Stimulated activated CD4-positive, alpha-beta T cell treated with anti-CD3 and anti-CD28 coated beads, Interleukin-15, amount 100 ng/mL, for 1 hour (primary cell): ENCODE data around the gene JMJD1C.
"Not testable (repeated sequence)": the region's sequence is repeated elsewhere in the genome, so short reads cannot be mapped to it uniquely, and the experiment has no call there.

ENCODE experiments used
- DNase-seq, 2 donors: peaks; one replicate each; pipeline ENCODE4 v3.0.0-alpha.2; 2020; ENCODE audit warnings: low read depth in 1 of 2, low spot score in 1 of 2

The JMJD1C gene

DNA sequence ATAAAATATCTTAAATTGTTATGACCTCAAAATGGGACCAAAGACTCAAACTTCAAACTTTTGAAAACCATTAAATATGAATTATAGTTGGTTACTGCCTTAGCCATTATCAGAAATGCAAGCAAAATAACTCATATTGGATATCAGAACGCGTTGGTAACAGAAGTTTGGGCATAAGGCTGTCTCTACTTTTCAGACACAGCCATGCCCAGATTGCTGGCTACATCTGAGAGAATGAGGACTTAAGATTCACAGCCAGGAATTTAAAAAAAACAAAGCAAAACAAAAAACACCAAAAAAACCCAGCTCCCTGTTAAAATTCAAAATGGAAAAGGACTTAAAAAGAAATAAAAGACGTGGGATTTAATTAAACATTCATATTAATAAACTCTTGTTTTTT is 161.6 kb downstream of the JMJD1C start:
- no peak for DNase-seq

DNA sequence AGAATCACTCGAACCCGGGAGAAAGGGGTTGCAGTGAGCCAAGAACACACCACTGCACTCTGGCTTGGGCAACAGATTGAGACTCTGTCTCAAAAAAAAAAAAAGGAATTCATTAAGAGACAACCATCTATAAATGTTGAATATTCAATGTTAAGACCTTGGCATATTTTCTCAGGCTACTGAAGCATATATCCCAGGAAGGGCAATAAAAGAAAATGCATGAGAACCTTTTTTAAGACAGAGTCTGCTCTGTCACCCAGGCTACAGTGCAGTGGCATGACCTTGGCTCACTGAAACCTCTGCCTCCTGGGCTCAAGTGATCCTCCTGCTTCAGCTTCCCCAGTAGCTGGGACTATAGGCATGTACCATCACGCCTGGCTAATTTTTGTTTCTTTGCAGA is 165.0 kb downstream of the JMJD1C start:
- DNase-seq: no peak

DNA sequence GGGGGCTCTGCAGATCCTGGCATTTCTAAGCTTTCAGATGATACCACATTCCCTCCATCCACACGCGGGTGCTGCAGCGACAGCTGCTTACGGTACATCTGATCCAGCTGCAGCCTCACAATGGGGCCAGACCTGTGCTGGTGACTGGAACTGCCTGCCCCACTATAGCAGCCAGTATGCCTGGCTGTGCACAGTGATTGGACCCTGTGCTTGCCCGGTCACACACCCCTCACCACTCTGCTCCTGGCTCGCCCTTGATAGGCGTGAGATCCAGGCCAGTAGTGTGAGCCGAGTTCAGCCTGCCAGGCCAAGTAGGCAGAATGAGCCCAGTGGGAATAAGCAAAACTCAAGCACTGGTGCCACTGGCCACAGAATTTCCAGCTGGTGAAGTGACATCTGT is 167.8 kb downstream of the JMJD1C start:
- DNase-seq: no peak

DNA sequence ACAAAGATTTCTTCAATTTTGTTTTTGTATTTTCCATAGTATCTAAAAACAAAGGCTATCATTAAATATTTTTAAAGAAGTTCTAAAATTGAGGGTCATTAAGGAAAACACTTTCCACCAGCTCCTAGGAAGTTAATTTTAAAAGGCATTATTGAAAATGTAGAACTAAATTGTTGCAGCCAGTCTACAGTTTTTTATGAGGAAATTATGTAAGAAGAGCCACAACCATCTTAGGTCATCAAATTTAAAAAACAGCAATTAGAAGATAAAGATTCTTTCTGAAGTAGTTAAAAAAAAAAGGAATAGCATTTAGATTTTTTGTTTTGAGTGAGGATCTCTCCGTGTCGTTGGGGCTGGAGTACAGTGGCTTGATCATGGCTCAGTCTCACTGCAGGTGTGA is 171.0 kb downstream of the JMJD1C start:
- DNase-seq: no peak

DNA sequence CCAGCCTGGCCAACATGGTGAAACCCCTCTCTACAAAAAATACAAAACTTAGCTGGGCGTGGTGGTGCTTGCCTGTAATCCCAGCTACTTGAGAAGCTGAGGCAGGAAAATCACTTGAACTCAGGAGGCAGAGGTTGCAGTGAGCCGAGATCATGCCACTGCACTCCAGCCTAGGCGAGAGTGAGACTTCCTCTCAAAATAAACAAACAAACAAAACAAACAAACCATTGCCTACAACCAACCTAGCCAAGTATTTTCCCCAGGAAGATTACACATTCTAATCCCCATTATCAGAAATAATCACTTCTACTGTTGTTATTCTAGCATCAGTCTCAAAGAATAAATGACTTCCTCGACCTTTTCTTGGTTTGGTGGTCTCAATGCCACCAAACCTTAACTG is 172.9 kb downstream of the JMJD1C start:
- DNase-seq: not testable (repeated sequence)

DNA sequence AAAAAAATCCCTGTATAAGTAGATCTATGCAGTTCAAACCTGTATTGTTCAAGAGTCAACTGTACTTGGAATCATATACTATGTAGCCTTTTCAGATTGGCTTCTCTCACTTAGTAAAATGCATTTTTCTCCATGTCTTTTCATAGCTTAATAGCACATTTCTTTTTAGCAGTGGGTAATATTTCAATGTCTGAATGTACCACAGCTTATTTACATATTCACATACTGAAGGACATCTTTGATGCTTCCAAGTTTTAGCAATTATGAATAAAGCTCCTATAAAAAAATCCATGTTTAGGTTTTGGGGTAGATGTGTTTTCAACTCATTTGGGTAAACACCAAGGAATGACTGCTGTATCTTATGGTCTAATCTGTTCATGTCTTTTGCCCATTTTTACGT is 177.6 kb downstream of the JMJD1C start:
- no peak for DNase-seq

DNA sequence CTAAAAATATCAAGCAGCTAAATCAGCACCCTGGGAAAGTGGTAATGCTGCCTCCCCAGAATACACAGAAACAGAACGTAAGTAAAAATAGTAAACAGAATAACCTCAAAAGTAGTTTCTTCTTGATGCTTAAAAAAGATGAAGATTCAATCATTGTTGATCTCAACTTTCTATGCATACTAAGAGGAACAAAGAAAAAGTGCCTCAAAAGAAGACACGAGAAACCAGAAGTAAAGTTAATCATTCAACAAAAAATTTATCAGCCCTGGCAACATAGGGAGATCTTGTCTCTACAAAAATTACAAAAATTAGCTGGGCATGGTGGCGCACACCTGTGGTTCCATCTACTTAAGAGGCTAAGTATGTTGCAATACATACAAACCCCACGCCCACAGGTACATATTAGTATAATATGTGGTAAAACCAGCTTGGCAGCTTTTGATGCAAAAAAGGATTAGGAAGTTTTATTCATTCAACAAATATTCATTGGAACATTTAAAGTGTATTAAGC is 179.0 kb downstream of the JMJD1C start:
- DNase-seq: no peak

DNA sequence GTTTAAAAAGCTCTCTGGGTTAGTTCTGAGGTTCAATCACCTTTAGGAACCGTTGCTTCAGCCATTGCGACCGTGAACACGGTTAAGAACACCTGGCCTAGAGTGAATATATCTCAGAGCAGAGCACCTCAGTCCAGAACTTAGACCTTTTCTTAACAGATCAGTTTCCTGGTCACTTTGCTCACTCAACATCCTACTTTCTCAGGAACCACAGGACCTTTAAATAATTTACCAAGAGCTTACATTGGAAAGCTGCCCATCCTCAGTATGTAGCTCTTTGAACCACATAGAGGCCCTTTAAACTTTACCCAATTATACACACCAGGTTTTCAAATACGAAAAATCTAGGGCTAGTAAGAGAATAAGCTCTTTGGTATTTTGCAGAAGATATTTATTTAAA is 179.4 kb downstream of the JMJD1C start:
- no peak for DNase-seq

DNA sequence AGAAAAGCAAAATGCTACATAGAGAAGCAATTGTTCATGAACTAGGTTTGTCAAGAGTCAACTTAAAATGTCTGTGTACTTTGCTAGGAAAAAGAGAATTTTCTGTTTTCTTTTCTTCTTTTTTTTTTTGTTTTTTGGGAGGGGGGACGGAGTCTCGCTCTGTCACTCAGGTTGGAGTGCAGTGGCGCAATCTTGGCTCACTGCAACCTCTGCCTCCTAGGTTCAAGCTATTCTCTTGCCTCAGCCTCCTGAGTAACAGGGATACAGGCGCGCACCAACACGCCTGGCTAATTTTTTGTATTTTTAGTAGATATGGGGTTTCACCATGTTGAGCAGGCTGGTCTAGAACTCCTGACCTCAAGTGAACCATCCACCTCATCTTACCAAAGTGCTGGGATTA is 181.9 kb downstream of the JMJD1C start:
- DNase-seq: not testable (repeated sequence)

DNA sequence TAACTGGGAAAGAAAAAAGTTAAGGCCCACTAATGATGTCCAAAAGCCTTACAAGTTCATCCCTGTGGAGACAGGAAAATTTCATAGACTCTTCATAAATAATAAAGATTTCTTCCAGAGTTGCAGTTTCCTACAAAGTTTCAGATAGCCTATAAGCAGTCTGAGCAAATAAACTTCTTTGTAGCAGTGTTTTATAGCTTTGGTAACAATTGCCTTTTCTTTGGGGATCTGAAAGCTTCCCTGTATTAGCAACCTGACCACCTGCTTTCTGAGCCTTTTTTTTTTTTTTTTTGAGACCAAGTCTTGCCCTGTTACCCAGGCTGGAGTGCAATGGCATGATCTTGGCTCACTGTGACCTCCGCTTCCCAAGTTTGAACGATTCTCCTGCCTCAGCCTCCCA is 182.7 kb downstream of the JMJD1C start:
- no peak for DNase-seq

DNA sequence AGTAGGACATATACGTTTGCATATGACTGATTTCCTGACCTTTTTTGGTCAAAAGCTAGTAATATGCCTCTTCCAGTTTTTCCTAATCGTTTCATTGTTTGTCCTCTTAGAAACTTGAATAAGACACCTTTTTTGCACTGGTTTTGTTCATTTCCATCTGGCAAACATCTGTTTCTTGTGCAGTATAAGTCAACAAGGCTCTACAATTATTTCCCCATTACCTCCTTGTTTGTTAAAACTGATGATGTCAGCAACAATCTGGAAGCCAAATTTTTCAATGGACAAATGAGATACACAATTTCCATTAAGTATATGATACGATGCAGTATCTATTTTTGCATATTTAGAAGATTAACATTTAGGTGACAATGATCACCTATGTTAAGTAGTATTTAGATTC is 183.8 kb downstream of the JMJD1C start:
- no peak for DNase-seq

DNA sequence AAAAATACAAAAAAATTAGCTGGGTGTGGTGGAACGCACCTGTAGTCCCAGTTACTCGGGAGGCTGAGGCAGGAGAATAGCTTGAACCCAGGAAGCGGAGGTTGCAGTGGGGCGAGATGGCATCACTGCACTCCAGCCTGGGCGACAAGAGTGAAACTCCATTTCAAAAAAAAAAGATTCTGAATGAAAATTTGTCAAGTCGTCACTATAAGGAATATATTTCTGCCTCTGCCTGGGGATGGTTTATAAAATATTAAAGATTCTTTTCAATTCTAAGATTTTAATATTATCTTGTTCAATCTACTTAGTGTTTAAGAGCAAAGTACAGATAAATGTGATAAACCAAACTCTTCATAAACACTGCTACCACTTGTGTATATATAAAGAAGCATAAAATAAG is 185.4 kb downstream of the JMJD1C start:
- DNase-seq: no peak

DNA sequence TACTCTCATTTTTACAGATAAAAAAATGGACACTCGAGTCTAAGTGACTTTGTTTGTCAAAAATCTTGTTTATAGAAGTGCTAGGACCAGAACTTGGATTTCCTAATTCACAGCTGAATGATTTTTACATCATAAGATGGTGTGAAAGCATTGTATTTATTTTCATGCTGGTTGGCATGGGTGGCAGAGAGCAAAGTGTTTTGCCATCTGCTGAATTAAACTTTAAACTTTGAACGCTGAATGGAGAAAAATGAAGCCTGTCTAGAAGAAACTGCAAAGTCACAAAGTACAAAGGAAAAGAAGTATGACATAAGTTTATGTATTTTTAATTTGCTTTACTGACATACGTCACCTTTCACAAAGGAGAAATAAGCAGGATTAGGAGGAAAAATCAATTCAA is 190.7 kb downstream of the JMJD1C start:
- DNase-seq: no peak

DNA sequence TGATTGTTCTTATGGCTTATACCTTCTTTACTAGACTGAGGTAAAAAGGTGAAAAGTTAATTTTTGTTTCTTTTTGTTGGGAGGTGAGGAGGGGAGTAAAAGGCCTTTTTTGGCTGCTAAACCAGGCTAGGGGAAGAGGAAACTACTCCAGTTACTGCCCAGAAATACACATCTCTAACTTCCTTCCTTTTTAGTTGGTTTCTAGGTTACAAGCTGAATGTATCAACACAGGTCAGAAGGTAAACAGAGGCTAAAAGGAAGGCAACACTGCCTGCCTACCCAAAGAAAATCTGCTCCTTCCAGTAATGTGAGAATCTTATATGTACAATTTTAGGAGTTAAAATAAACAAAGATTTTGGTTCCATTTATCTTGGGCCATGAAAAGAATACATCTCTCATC is 192.2 kb downstream of the JMJD1C start:
- no peak for DNase-seq

DNA sequence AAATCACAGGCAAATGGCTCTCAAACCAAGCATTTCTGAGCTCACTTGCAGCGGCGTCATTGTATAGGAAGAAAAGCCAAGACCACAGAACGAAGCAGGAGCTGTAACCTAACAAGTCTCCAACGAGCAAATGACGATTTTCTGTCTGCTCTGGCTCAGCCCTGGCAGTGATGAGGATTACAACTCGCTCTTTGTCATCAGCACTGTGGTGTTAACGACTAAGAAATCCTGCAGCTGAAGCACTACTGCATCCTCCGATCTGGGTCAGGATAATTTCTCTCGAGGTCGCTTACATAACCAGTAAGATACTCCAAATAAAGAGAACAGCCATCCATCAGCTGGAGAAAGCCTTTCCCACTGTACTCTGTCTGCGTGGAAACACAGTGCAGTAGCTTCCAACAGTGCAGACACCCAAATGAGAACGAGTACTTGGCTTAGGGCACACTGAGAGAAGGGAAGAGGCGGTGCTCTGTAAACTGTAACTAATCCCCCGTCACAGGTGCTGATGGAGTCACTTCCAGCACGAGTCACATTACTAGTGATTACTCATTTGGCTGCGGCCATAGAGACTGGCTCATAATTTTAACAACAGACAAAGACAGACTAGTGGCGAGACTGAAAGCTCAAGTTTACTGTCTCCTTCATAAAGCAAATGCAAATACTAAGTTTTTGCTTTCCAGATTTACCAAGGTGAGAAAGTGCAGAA is 196.8 kb downstream of the JMJD1C start:
- DNase-seq: peak; percentile 28 to 63

DNA sequence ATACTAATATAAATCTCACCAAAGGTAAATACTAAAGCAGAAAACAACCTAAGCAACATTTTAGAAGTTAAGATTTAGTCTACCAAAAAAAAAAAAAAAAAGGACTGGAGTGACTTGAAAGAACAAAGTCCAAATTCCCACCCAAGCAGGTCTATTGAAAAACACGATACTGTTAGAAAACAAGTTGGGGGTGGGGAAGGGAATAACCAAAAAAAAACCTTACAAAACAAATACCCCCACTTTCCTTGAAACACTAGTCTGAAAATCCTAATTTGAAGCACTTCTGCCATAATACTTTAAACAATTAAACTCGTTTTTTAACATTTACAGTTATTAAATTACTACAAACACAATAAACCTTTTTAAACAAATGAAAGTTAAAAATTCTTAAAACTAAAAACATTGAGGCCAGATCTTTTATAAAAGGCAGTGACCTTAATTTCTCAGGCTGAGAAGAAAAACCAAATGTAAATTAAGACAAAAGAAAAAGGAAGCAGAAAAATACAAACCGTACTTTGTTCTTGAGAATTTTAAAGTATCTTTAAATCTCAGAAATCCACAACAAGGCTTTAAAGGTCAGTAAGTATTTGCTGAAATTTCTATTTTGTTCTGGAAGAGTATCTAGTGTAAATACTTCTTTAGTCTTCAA is 197.5 kb downstream of the JMJD1C start:
- DNase-seq: no peak

DNA sequence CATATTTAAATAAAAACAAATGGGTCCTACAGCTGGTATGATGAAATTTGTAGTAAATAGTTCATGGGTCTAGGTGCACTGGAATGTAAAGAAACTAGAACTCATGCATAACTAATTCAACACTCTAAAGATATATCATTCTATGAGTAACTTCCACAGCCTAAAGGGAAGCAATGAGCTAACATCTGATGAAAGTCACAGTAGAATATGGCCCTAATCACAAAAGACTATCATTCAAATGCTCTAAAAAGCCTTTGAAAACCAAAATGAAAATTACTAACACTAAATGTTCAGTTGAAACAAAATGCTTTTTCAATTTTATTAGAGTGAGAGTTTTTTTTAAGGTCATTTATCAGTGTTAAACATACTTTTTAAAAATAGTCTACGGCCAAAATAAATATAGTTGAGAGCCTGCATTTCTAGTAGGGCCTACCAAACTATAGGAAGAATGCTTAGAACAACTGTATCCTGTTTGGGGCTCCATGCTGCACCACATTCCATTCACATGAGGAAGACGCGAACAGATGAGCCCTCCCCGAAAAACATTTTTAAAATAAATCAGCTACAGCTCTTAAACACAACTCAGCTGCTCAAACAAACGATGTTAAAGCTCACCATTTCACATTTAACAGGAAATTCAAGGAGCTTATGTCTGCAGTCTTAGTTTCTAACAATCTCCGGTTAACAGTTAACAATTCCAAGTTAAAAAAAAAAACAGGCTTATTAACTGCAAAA is 198.2 kb downstream of the JMJD1C start:
- DNase-seq: no peak

DNA sequence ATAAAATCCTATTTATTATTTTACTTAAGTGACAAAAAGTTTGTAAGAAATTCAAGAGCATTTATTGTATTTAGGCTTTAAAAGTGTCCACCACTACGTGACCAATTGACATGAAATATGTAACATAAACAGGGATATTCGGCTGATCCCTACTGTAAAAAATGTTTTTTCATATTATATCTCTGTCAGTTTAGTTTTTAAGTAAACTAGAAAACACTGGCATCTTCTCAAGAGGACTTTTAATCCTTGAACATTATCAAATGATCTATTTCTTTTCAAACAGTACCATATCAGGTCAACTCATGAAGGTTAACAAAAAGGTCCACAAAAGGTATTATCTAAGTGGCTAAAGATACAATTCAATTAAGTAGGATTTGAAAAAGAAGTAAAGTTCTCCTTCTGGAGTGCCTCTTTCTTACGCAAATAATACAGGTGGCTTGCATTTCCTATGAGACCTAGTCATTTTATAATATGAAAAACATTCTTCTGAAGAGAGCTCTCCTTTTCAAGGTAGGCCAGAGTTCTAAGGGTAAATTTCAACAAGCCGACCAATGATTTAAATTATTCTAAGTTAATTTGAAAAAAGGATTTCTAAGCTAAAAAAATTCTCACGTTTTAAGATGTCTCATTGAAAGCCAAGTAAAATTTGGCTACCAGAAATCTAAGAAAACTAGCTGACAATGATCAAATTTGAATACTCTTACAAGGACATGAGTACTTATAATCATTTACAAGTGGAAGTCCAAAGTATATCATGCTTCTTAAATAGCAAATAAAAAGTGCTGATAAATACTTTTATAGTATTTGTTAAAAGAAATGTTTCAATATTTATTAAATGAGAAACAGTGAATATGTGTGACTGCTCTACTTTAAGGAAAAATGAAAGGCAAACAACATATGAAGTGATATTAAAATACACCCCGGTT is 199.1 kb downstream of the JMJD1C start:
- no peak for DNase-seq

DNA sequence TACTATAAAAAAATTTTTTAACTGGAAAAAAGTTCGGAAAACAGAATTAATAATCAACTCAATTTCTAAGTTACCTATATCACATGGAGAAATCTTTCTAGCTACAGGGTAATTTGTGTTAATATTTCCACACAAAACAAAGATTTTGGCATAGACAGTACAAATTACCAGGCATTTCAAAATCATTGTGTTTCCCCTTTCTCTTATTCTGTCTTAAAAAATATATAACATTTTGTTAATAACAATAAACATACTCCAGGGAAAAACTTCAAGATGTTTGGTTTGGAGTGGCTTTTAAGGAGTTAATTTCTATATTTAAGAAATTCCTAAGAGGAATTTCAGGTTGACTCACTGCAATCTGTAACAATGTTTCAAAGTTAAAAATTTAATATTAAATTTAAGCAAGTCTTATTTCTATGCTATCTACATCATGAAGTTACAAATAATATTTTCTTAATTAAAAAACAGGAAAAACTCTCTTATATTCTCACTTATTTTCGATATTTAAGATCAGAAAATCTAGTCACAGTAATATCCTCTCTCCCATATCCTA is 200.0 kb downstream of the JMJD1C start:
- no peak for DNase-seq

DNA sequence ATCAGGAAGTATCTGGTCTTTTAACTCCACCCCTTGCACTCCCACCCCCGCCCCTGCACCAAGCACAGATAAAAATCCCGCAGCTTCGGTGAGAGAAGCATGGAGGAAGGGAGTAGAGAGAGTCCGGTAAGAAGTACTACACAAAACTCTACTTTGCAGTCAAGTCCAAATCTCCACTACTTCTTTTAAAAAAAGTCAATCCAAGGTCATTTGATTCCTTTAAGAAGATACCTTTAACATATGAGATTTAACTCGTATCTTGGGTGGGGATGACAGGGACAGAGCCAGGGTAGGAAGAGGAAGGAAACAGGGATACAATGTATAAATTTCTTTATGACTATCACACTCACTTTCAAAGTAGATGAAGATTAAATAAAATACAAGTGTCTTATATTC is 200.6 kb downstream of the JMJD1C start:
- no peak for DNase-seq
